ENCODE data around the gene THAP8. TPM values are rescaled to one million over a fixed set of nuclear protein-coding genes. Genes with fewer than 3 reads are reported as not detected.

The THAP8 gene
- total RNA-seq, 4 donors from 2014 or later, result 4.6 to 6.5 (median 6.2) TPM; not detected in 1

- no peaks in the 10 kb centered on the region for H3K27me3 ChIP-seq
- no peaks in the 10 kb centered on the region for H3K36me3 ChIP-seq
- TF ChIP-seq POLR2A (IDR thresholded peaks at IDR 0.05) (no peak), CTCF (IDR thresholded peaks at IDR 0.05) (no peak)
- no peaks in the 10 kb centered on the region for H3K4me1 ChIP-seq
- no peak overlapping the region for H3K4me3 ChIP-seq
- intact Hi-C loops (cut with DNase I; ENCODE audit: low total_unique reads), result no loop called here
- no peaks in the 10 kb centered on the region for H3K9me3 ChIP-seq
- no peak for DNase-seq
- no peak overlapping the region for H3K27ac ChIP-seq
These were observed 67.2 kb downstream of the THAP8 start for GRCh38 chr19:35986664-35987570.

- DNase-seq, result no peak
- Histone ChIP-seq H3K4me1 (no peaks in the 10 kb centered on the region), H3K27me3 (no peaks in the 10 kb centered on the region), H3K9me3 (no peaks in the 10 kb centered on the region), H3K36me3 (no peaks in the 10 kb centered on the region), H3K4me3 (no peak overlapping the region), H3K27ac (no peak overlapping the region)
- intact Hi-C loops (cut with DNase I; ENCODE audit: low total_unique reads), result no loop called here
- TF ChIP-seq CTCF (IDR thresholded peaks at IDR 0.05), result no peak
- no peak for TF ChIP-seq POLR2A (IDR thresholded peaks at IDR 0.05)
These were observed 68.0 kb downstream of the THAP8 start for GRCh38 chr19:35986111-35986510.

Other genes starting within 250 kb of the THAP8 start
- gene PRODH2, start 241.4 kb downstream of the THAP8 start, total RNA-seq, result not detected
- gene NPHS1, start 201.8 kb downstream of the THAP8 start, total RNA-seq, result under 1 TPM in 1 of 4 donors, not detected in 3; 0.14 TPM
- gene KIRREL2, start 197.4 kb downstream of the THAP8 start, total RNA-seq, result 1 to 10 TPM in 1 of 4 donors, under 1 TPM in 1, not detected in 2; 0.55 to 2.8 TPM
- gene APLP1, start 185.7 kb downstream of the THAP8 start, total RNA-seq, result 10 to 100 TPM in 1 of 4 donors, 1 to 10 TPM in 1, not detected in 2; 6.1 to 16.2 TPM
- 10 to 100 TPM in 2 of 4 donors, 1 to 10 TPM in 2; 4.4 to 18.2 (median 9.5) TPM for gene NFKBID, start 153.7 kb downstream of the THAP8 start, total RNA-seq
- gene HCST, start 151.8 kb downstream of the THAP8 start, total RNA-seq, result 10 to 100 TPM in 1 of 4 donors, 1 to 10 TPM in 2, not detected in 1; 1.6 to 47.1 (median 4.5) TPM
- gene TYROBP, start 146.0 kb downstream of the THAP8 start, total RNA-seq, result 10 to 100 TPM in 3 of 4 donors, 1 to 10 TPM in 1; 1.3 to 25.0 (median 14.9) TPM
- gene LRFN3, start 117.9 kb downstream of the THAP8 start, total RNA-seq, result 10 to 100 TPM in 2 of 4 donors, 1 to 10 TPM in 2; 3.1 to 22.4 (median 9.6) TPM
- 10 to 100 TPM; 23.8 to 80.0 (median 43.1) TPM for gene SDHAF1, start 59.1 kb downstream of the THAP8 start, total RNA-seq
- 1 to 10 TPM in 1 of 4 donors, under 1 TPM in 1, not detected in 2; 0.24 to 1.7 TPM for gene SYNE4, start 45.5 kb downstream of the THAP8 start, total RNA-seq
- gene ALKBH6, start 40.1 kb downstream of the THAP8 start, total RNA-seq, result 10 to 100 TPM; 10.0 to 18.5 (median 17.0) TPM
- gene CLIP3, start 21.4 kb downstream of the THAP8 start, total RNA-seq, result 10 to 100 TPM in 3 of 4 donors, 1 to 10 TPM in 1; 4.4 to 82.5 (median 34.8) TPM
- gene WDR62, start 612 bp upstream of the THAP8 start, total RNA-seq, result 1 to 10 TPM in 2 of 4 donors, not detected in 2; 2.4 to 5.8 TPM
- gene OVOL3, start 56.9 kb upstream of the THAP8 start, total RNA-seq, result not detected
- gene POLR2I, start 60.6 kb upstream of the THAP8 start, total RNA-seq, result 10 to 100 TPM in 3 of 4 donors, 1 to 10 TPM in 1; 8.2 to 69.8 (median 25.2) TPM
- gene TBCB, start 61.2 kb upstream of the THAP8 start, total RNA-seq, result 100 to 1,000 TPM; 118 to 196 (median 154) TPM
- 100 to 1,000 TPM; 134 to 511 (median 179) TPM for gene CAPNS1, start 85.8 kb upstream of the THAP8 start, total RNA-seq
- 100 to 1,000 TPM in 2 of 4 donors, 10 to 100 TPM in 1, 1 to 10 TPM in 1; 4.7 to 235 (median 65.2) TPM for gene COX7A1, start 98.2 kb upstream of the THAP8 start, total RNA-seq
- gene ZNF565, start 160.4 kb upstream of the THAP8 start, total RNA-seq, result 10 to 100 TPM in 1 of 4 donors, 1 to 10 TPM in 3; 1.5 to 20.8 (median 6.1) TPM
- 100 to 1,000 TPM in 1 of 4 donors, 10 to 100 TPM in 3; 54.7 to 238 (median 84.2) TPM for gene ZNF146, start 160.8 kb upstream of the THAP8 start, total RNA-seq

All from uterus (tissue), 4 donors.